ENCODE measurements around the gene DNAJC3.
"Not testable (repeated sequence)": the region's sequence is repeated elsewhere in the genome, so short reads cannot be mapped to it uniquely, and the experiment has no call there.

The DNAJC3 gene

GRCh38 chr13:95781016-95781415 is 104.1 kb downstream of the DNAJC3 start:
- no peak overlapping the region for H3K4me3 ChIP-seq (ENCODE audit: low read depth, low read length)
- DNase-seq (ENCODE audit: low read depth), result no peak
- TF ChIP-seq CTCF (IDR thresholded peaks at IDR 0.05; ENCODE audit: low read depth, low read length, missing control alignments), result no peak

GRCh38 chr13:95781940-95782339 is 105.0 kb downstream of the DNAJC3 start:
- DNase-seq (ENCODE audit: low read depth); H3K4me3 ChIP-seq (ENCODE audit: low read depth, low read length): not testable (repeated sequence)

- no peak overlapping the region for H3K4me3 ChIP-seq (ENCODE audit: low read depth, low read length)
- no peak for TF ChIP-seq CTCF (IDR thresholded peaks at IDR 0.05; ENCODE audit: low read depth, low read length, missing control alignments)
- DNase-seq (ENCODE audit: low read depth), result no peak
These were observed 106.8 kb downstream of the DNAJC3 start for GRCh38 chr13:95783747-95784146.

GRCh38 chr13:95784161-95784899 is 107.4 kb downstream of the DNAJC3 start:
- no peak for TF ChIP-seq CTCF (IDR thresholded peaks at IDR 0.05; ENCODE audit: low read depth, low read length, missing control alignments)
- H3K4me3 ChIP-seq (ENCODE audit: low read depth, low read length), result no peak overlapping the region
- no peak for DNase-seq (ENCODE audit: low read depth)

- H3K4me3 ChIP-seq (ENCODE audit: low read depth, low read length), result no peak overlapping the region
- DNase-seq (ENCODE audit: low read depth), result no peak
- no peak for TF ChIP-seq CTCF (IDR thresholded peaks at IDR 0.05; ENCODE audit: low read depth, low read length, missing control alignments)
These were observed 108.0 kb downstream of the DNAJC3 start for GRCh38 chr13:95784900-95785290.

GRCh38 chr13:95787356-95788099 is 110.6 kb downstream of the DNAJC3 start:
- no peak for DNase-seq (ENCODE audit: low read depth)
- TF ChIP-seq CTCF (IDR thresholded peaks at IDR 0.05; ENCODE audit: low read depth, low read length, missing control alignments), result no peak
- H3K4me3 ChIP-seq (ENCODE audit: low read depth, low read length), result no peak overlapping the region

GRCh38 chr13:95788100-95788463 is 111.1 kb downstream of the DNAJC3 start:
- TF ChIP-seq CTCF (IDR thresholded peaks at IDR 0.05; ENCODE audit: low read depth, low read length, missing control alignments), result no peak
- no peak overlapping the region for H3K4me3 ChIP-seq (ENCODE audit: low read depth, low read length)
- no peak for DNase-seq (ENCODE audit: low read depth)

GRCh38 chr13:95789315-95789714 is 112.4 kb downstream of the DNAJC3 start:
- not testable (repeated sequence) for DNase-seq (ENCODE audit: low read depth); H3K4me3 ChIP-seq (ENCODE audit: low read depth, low read length)

Measured in GM12864 (cell line).